GM18502 (cell line): ENCODE results near the gene EVA1A.

Experiments
- ATAC-seq: cut with Tn5 transposase; IDR thresholded peaks from one replicate; pipeline ENCODE4 v1.9.1; 2021; ENCODE audit warnings: mild to moderate bottlenecking; ENCODE audit not compliant: unreplicated experiment, poor library complexity

The EVA1A gene

GRCh38 chr2:75459565-75460310 is 101.0 kb downstream of the EVA1A start:
- no peak for ATAC-seq

- ATAC-seq, result no peak
Observed at GRCh38 chr2:75458201-75458600, 102.5 kb downstream of the EVA1A start.

- ATAC-seq, result no peak
Observed at GRCh38 chr2:75456825-75457224, 103.9 kb downstream of the EVA1A start.

- no peak for ATAC-seq
Observed at GRCh38 chr2:75456111-75456510, 104.6 kb downstream of the EVA1A start.

- ATAC-seq, result no peak
Observed at GRCh38 chr2:75454241-75454620, 106.5 kb downstream of the EVA1A start.

- no peak for ATAC-seq
Observed at GRCh38 chr2:75453384-75454240, 107.1 kb downstream of the EVA1A start.

- no peak for ATAC-seq
Observed at GRCh38 chr2:75450068-75450467, 110.7 kb downstream of the EVA1A start.

GRCh38 chr2:75447176-75447575 is 113.6 kb downstream of the EVA1A start:
- no peak for ATAC-seq
